Activated naive CD8-positive, alpha-beta T cell treated with anti-CD3 and anti-CD28 coated beads for 36 hours (primary cell): ENCODE measurements around the gene TAS2R42. TPM values are rescaled to one million over a fixed set of nuclear protein-coding genes. Genes with fewer than 3 reads are reported as not detected.
A peak's percentile ranks its signal among the peaks of the same experiment; 100 is the strongest.

Source experiments
- DNase-seq: peaks from one replicate; pipeline ENCODE4 v3.0.0; 2021
- H3K27ac Mint-ChIP-seq: one replicate; pipeline ENCODE4 v1.8.0; 2022; ENCODE audit warnings: mild to moderate bottlenecking, moderate library complexity, mixed read lengths
- H3K27me3 Mint-ChIP-seq: one replicate; pipeline ENCODE4 v1.8.0; 2022; ENCODE audit warnings: mild to moderate bottlenecking, mixed read lengths
- H3K36me3 Mint-ChIP-seq: one replicate; pipeline ENCODE4 v1.8.0; 2021; ENCODE audit warnings: mild to moderate bottlenecking, mixed read lengths
- H3K4me1 Mint-ChIP-seq: one replicate; pipeline ENCODE4 v1.8.0; 2021; ENCODE audit warnings: mixed read lengths
- H3K4me3 Mint-ChIP-seq: one replicate; pipeline ENCODE4 v1.8.0; 2022; ENCODE audit warnings: mild to moderate bottlenecking, moderate library complexity, mixed read lengths
- H3K9me3 Mint-ChIP-seq: one replicate; pipeline ENCODE4 v1.8.0; 2022; ENCODE audit warnings: mixed read lengths
- total RNA-seq, 2 experiments: library from RNA; stranded (reverse); gene quantifications; one replicate each; pipeline ENCODE4 v1.2.3, GENCODE V29; 2021

Gene TAS2R42, protein sequence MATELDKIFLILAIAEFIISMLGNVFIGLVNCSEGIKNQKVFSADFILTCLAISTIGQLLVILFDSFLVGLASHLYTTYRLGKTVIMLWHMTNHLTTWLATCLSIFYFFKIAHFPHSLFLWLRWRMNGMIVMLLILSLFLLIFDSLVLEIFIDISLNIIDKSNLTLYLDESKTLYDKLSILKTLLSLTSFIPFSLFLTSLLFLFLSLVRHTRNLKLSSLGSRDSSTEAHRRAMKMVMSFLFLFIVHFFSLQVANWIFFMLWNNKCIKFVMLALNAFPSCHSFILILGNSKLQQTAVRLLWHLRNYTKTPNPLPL
- not detected for total RNA-seq

DNA sequence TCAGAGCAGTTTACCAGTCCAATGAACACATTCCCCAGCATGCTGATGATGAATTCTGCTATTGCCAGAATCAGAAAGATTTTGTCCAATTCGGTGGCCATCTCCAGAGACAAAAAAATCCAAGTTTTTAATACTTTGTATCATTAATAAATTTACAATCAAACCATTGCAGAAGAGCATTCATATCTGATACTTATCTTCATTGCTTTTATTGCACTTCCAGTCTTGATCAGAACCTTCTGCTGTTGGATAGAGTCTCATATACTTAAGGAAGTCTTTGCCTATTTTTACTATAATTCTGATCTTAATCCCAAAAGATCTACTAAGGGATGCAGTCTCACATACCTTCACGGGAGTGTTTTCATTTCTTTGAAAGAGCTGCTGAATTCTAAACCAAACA, at the start of gene TAS2R42:
TSS of gene TAS2R42 (minus strand) at position 101 of the 400 bp plus-strand sequence. CDS start at position 101, 0 bp downstream.
- H3K27ac Mint-ChIP-seq = no peak within 1 kb of the TSS
- no peaks in the 10 kb centered on the region for H3K27me3 Mint-ChIP-seq
- no peak for DNase-seq
- no peaks in the 10 kb centered on the region for H3K9me3 Mint-ChIP-seq
- peaks cover 6% of the 10 kb centered on the region for H3K4me1 Mint-ChIP-seq
- peaks cover 1% of the 10 kb centered on the region for H3K36me3 Mint-ChIP-seq
- H3K4me3 Mint-ChIP-seq = no peak within 1 kb of the TSS

DNA sequence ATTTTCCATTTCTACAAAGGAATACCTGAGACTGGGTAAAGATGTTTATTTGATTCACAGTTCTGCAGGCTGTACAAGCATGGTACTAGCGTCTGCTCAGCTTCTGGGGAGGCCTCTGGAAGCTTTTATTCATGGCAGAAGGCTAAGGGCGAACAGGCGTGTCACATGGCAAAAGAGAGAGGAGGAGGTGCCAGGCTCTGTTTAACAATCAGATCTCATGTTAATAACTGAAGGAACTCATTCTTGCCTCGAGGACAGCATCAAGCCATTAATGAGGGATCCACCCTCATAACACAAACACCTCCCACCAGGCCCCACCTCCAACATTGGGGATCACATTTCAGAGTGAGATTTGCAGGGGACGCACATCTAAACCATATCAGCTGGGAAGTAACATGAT, 46.8 kb upstream of the TAS2R42 start:
- Mint-ChIP-seq H3K27me3 (no peaks in the 10 kb centered on the region), H3K9me3 (peaks cover 1% of the 10 kb centered on the region), H3K4me3 (no peak overlapping the region), H3K27ac (no peak overlapping the region), H3K4me1 (no peaks in the 10 kb centered on the region), H3K36me3 (peaks cover 2% of the 10 kb centered on the region)
- no peak for DNase-seq

DNA sequence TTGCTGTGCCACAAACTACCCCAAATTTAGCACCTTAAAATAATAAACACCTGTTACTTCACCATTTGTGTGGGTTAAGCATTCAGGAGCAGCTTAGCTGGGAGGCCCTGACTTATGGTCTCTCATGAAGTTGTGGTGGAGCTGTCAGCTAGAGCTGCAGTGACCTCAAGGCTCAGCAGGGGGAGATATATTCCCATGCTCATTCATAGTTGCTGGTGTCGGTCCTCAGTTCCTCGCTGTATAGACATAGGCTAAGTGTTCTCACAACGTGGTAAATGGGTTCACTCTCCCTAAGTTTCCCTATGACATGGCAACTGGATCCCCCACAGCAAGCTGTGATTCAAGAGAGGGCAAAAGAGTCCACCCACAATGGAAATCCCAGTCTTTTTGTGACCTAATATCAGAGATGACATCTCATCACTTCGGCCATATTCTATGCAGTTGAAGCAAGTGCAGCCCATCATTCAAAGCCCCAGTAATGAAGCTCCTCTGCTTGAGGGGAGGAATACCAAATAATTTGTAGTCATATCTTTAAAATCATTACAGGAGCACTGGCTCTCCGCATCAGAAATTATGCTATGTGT, 41.7 kb upstream of the TAS2R42 start:
- H3K27ac Mint-ChIP-seq = no peak overlapping the region
- DNase-seq = peak; percentile 26
- H3K36me3 Mint-ChIP-seq = peaks cover 2% of the 10 kb centered on the region
- no peaks in the 10 kb centered on the region for H3K9me3 Mint-ChIP-seq
- H3K4me3 Mint-ChIP-seq = no peak overlapping the region
- no peaks in the 10 kb centered on the region for H3K27me3 Mint-ChIP-seq
- no peaks in the 10 kb centered on the region for H3K4me1 Mint-ChIP-seq

DNA sequence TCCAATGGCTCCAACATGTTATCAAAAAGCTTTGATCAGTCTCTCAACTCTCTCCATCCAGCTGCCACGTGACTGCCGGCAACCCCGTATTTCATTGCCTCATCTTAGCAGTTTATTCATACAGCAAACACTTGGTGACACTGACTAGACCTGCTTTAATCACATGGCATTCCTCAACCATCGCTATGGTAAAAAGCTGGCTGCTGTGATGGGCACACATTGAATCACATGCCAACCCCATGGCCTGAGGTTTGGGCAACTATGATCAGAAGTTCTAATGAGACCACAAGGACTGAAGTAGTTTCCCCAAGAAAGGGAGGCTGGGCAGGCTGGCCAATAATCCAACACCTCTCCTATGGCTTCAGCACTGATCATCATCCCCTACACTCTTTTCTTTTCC, 40.6 kb upstream of the TAS2R42 start:
- Mint-ChIP-seq H3K4me3 (no peak overlapping the region), H3K9me3 (no peaks in the 10 kb centered on the region), H3K27ac (no peak overlapping the region), H3K4me1 (no peaks in the 10 kb centered on the region), H3K27me3 (no peaks in the 10 kb centered on the region), H3K36me3 (peaks cover 2% of the 10 kb centered on the region)
- DNase-seq = no peak

DNA sequence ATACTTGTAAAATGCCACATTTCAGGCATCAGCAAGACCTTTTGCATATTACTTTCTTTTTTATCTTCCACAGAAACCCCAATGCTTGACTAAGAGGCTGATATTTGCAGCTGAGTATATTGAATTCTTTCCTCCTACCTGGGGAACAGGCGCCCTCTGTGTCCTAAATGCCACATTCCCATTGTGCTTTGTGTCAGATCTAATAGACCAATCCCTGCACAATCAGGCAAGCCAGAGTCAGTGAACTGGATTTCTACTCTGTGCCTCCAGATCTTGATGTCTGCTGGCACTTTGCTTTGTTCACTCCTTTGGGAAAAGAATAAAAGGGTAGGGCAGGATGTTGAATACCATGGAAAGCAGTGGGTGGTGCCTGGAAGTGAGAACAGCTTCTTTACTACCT, 22.4 kb upstream of the TAS2R42 start:
- no peak for DNase-seq
- peaks cover 2% of the 10 kb centered on the region for H3K9me3 Mint-ChIP-seq

DNA sequence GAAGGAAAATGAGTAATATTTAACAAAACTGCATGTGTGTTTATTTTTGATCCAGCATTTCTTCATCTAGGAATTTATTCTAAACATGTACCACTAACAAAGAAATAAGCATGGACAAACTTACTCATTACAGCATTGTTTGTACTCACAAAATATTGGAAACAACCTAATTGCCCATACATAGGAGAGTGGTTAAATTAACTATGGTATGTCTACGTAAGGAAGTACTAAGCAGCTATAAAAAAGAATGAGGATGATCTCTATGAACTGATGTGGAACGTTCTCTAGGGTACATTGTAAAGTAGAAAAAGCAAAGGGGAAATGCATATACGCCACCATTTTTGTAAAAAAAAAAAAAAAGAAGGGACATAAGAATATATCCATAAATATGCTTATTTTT, 17.4 kb upstream of the TAS2R42 start:
- no peaks in the 10 kb centered on the region for H3K27me3 Mint-ChIP-seq
- no peak for DNase-seq
- H3K9me3 Mint-ChIP-seq = peaks cover 2% of the 10 kb centered on the region
- no peak overlapping the region for H3K27ac Mint-ChIP-seq
- H3K36me3 Mint-ChIP-seq = peaks cover 4% of the 10 kb centered on the region
- H3K4me3 Mint-ChIP-seq = no peak overlapping the region
- H3K4me1 Mint-ChIP-seq = no peaks in the 10 kb centered on the region

More for the DNA sequence above, 22.4 kb upstream of the TAS2R42 start:
- no peak overlapping the region for H3K4me3 Mint-ChIP-seq
- no peaks in the 10 kb centered on the region for H3K4me1 Mint-ChIP-seq
- no peaks in the 10 kb centered on the region for H3K27me3 Mint-ChIP-seq
- peaks cover 2% of the 10 kb centered on the region for H3K36me3 Mint-ChIP-seq
- no peak overlapping the region for H3K27ac Mint-ChIP-seq

DNA sequence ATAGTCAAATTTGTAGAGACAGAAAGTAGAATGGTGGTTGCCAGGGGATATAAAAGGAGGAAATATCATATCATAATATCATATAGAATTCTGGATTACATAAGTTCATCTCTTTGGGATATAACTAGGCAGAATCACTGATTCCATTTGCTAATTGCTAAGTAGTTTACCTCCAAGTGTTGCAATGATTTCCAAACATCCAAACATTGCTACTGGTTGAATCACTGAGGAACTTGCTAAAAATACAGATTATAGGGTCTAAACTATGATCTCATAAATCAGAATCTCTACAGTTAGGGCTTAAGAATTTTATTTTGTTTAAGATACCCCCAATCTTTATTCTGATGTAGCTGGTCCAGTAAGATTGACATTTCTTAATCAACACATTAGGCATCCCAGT, 16.1 kb upstream of the TAS2R42 start:
- DNase-seq = no peak
- peaks cover 2% of the 10 kb centered on the region for H3K9me3 Mint-ChIP-seq
- no peaks in the 10 kb centered on the region for H3K4me1 Mint-ChIP-seq
- H3K27me3 Mint-ChIP-seq = no peaks in the 10 kb centered on the region
- H3K36me3 Mint-ChIP-seq = peaks cover 4% of the 10 kb centered on the region
- no peak overlapping the region for H3K27ac Mint-ChIP-seq
- H3K4me3 Mint-ChIP-seq = no peak overlapping the region

DNA sequence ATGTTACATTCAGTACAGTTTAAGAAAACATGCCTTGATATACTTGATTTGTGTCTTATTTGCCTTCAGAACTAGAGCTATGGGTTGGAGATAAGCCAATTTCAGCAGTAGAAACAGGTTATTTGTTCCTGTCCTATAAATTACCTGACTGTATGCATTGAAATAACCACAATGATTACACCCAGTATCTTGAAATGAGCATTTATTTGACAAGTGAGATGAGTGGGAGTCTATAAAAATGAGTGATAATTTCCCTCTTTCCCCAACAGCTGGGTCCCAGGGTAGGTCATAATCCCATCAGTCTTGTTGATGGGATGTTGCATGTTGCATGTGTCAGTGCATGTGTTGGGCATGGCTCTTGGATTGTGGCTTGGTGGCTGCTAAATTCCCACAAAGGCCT, 3.7 kb downstream of the TAS2R42 start:
- Mint-ChIP-seq H3K9me3 (no peaks in the 10 kb centered on the region), H3K36me3 (no peaks in the 10 kb centered on the region), H3K27me3 (no peaks in the 10 kb centered on the region), H3K27ac (no peak overlapping the region), H3K4me1 (peaks cover 9% of the 10 kb centered on the region), H3K4me3 (no peak overlapping the region)
- DNase-seq = no peak

DNA sequence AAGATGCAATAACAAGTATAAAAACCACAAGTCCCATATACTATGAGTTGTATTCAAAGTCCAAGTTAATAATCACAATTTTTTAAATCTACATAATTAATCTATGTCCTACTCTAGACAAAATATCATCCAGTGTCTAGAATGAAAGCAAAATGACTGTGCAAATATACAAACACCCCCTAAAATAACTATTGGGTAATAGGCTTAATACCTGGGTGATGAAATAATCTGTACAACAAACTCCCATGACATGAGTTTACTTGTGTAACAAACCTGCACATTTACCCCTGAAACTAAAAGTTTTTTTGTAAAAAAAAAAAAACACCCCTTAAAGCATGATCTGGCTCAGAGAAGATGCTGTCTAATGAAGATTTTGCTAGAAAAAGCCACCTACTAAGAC, 4.2 kb downstream of the TAS2R42 start:
- DNase-seq = no peak
- Mint-ChIP-seq H3K27me3 (no peaks in the 10 kb centered on the region), H3K9me3 (no peaks in the 10 kb centered on the region), H3K4me1 (peaks cover 9% of the 10 kb centered on the region), H3K4me3 (no peak overlapping the region), H3K27ac (no peak overlapping the region), H3K36me3 (peaks cover 4% of the 10 kb centered on the region)

DNA sequence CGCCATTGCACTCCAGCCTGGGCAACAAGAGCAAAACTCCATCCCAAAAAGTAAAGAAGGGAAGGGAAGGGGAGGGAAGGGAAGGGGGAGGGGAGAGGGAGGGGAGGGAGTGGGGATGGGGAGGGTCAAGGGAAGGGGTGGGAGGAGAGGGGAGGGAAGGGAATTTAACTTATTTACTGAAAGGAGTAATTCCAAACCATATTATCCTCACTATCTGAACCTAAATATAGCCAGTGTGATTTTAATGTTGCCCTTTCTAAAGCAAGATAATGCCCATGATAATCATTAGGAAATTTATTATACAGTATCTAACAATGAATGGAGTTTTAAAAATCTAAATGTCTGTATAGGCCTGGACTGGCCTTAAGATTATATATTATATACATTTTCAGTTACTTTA, 8.5 kb downstream of the TAS2R42 start:
- H3K4me1 Mint-ChIP-seq = peaks cover 15% of the 10 kb centered on the region
- no peak for DNase-seq
- H3K4me3 Mint-ChIP-seq = no peak overlapping the region
- no peaks in the 10 kb centered on the region for H3K9me3 Mint-ChIP-seq
- no peaks in the 10 kb centered on the region for H3K27me3 Mint-ChIP-seq
- H3K27ac Mint-ChIP-seq = no peak overlapping the region
- peaks cover 23% of the 10 kb centered on the region for H3K36me3 Mint-ChIP-seq

DNA sequence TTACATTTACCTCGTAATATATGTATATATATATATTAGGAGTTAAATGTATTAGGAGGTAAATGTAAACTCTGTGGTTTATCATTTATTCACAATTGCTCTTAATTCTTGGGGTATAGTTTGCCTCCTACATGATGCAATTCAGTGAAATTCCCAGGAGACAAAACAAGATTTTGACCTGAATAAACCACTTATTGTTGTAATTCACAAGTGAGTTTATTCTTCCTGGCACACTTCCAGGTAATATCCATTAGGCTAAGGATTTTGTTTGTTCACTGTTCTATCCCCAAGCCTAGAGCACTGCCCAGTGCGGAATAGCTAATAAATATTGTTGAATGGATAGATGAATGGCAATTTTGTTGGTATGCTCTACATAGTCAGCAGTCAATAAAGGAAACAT, 12.7 kb downstream of the TAS2R42 start:
- Mint-ChIP-seq H3K27ac (no peak overlapping the region), H3K9me3 (no peaks in the 10 kb centered on the region), H3K4me3 (no peak overlapping the region), H3K36me3 (peaks cover 54% of the 10 kb centered on the region), H3K4me1 (peaks cover 30% of the 10 kb centered on the region), H3K27me3 (no peaks in the 10 kb centered on the region)
- no peak for DNase-seq

DNA sequence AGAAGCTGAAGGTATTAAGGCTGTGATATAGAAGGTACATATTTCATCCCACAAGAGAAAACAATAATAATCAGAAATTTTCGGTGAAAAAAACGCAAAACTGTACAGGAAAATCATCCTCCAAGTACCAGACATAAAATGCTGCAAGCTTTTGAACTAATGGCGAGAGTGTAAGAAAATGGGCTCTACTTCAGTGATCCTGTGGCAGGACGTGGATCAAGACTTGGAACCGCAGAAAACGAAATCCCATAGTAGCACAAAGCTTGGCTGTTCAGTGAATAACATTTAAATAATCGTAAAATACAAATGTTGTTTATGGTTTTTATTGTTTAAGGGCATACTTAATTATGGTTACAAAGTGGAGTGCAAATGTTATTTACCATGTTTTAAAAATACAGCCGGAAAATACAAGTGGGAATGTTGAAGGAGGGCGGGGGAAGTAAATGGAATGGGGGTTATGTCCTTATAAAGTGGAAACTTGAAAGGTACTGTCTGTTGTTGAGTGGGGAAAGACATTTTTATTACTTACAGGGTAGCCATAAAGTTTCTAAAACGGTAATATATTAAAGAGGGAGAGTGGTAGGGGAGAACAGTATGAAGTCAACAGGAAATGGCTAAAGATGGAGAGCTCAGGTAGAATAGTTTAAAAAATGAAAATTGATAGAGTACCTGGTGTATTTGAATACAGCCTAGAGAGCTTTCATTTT, 14.6 kb downstream of the TAS2R42 start:
- peak overlapping the region; percentile 100 for H3K27ac Mint-ChIP-seq
- no peaks in the 10 kb centered on the region for H3K27me3 Mint-ChIP-seq
- H3K4me1 Mint-ChIP-seq = peaks cover 41% of the 10 kb centered on the region
- H3K9me3 Mint-ChIP-seq = no peaks in the 10 kb centered on the region
- DNase-seq = no peak
- peaks cover 62% of the 10 kb centered on the region for H3K36me3 Mint-ChIP-seq
- H3K4me3 Mint-ChIP-seq = peak overlapping the region; percentile 97

DNA sequence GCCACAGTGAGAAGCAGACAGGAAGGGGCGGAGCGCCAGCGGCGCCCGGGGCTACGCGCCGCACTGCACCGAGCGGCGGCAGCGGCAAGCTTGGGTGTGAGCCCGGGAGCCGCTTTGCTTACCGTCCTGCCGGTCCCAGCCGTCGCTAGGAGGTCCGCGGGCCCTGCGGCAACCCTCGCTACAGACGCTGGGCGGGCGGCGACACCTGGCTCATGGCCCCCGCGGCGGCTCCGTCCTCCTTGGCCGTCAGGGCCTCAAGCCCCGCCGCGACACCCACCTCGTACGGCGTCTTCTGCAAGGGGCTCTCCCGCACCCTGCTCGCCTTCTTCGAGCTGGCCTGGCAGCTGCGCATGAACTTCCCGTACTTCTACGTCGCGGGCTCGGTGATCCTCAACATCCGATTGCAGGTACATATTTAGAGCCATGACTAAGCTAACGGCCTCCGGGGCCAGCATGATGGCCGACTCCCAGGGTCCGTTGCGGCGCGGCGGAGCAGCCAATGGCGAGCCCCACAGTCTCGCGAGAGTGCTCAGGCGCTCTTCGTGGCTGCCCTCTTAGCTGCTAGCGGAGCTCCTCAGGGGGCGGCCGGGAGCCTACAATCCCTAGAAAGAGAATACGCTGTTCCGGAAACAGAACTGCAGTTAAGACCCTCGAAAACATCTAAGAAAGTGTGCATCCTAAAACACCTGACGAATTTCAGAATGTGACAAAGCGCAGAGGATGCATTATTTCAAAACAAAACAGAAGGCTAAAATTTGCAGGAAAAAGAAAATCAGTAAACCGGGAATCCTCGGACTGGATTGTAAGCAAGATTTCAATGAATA, 15.4 kb downstream of the TAS2R42 start, which contains the start of gene SMIM10L1:
TSS of gene SMIM10L1 (plus strand) at position 50 of the 824 bp plus-strand sequence. CDS start at position 213, 163 bp downstream.
- Mint-ChIP-seq H3K4me3 (peak within 1 kb of the TSS; percentile 97), H3K36me3 (peaks cover 62% of the 10 kb centered on the region), H3K27me3 (no peaks in the 10 kb centered on the region)

DNA sequence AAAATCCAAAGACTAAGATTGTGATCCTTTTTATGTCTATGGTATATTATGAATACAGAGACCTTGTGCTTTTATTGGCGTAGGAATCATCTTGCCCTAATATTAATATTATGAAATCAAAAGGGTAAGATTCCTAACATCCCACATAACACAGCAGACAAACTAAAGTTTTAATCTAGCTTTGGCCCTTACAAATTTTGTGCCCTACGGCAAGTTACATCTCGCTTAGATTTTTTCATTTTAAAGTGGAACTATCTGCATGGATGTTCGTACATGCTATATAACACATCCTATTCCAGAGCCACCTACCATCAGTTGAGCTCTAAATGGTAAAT, 16.0 kb downstream of the TAS2R42 start:
- Mint-ChIP-seq H3K27me3 (no peaks in the 10 kb centered on the region), H3K4me1 (peaks cover 50% of the 10 kb centered on the region), H3K36me3 (peaks cover 61% of the 10 kb centered on the region), H3K27ac (peak overlapping the region; percentile 100), H3K4me3 (peak overlapping the region; percentile 97), H3K9me3 (no peaks in the 10 kb centered on the region)
- DNase-seq = no peak

More for the DNA sequence above, 15.4 kb downstream of the TAS2R42 start, which contains the start of gene SMIM10L1:
- Mint-ChIP-seq H3K9me3 (no peaks in the 10 kb centered on the region), H3K27ac (peak within 1 kb of the TSS; percentile 100), H3K4me1 (peaks cover 45% of the 10 kb centered on the region)
- peak; percentile 91 for DNase-seq

DNA sequence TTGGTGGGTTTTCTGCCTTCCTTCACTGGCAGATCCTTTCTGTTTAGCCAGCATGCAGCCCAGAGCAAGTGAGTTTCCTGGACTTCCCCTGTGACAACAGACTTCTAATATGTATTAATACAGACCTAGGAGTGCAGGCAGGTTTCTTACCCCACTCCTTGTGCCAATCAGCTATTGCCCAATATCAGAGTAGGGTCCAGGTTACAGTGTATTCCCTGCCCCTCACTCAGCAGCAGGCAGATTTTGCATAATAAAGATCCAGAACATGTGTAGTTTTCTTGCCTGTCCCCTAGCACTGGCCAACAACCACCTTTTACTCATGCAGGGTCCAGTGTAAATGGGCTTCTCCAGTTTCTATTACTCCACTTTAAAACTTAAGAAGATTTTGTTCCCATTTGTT, 20.4 kb downstream of the TAS2R42 start:
- Mint-ChIP-seq H3K27ac (no peak overlapping the region), H3K4me1 (peaks cover 58% of the 10 kb centered on the region), H3K4me3 (no peak overlapping the region), H3K9me3 (no peaks in the 10 kb centered on the region), H3K27me3 (no peaks in the 10 kb centered on the region), H3K36me3 (peaks cover 49% of the 10 kb centered on the region)
- DNase-seq = no peak
